ENCODE data around the gene RASGRP2.
"Not testable (repeated sequence)": the region's sequence is repeated elsewhere in the genome, so short reads cannot be mapped to it uniquely, and the experiment has no call there.

The RASGRP2 gene

GRCh38 chr11:64718084-64718779 is 25.7 kb downstream of the RASGRP2 start:
- no peak for DNase-seq (ENCODE audit: low read depth)

DNA sequence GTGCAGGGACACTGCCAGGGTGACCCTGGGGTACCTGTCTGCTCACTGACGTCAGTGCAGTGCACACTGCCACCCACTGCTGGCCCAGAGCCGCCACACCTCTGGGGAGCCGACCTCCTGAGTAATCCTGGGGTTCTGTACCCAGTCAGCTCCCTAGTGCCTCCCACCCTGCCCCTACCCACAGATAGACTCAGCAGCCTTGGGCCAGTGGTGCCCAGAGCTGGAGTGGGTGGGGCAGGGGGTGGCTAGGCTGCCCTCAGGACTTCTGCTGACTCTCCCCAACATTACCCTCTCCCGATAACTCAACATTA is 26.7 kb downstream of the RASGRP2 start:
- no peak for DNase-seq (ENCODE audit: low read depth)

DNA sequence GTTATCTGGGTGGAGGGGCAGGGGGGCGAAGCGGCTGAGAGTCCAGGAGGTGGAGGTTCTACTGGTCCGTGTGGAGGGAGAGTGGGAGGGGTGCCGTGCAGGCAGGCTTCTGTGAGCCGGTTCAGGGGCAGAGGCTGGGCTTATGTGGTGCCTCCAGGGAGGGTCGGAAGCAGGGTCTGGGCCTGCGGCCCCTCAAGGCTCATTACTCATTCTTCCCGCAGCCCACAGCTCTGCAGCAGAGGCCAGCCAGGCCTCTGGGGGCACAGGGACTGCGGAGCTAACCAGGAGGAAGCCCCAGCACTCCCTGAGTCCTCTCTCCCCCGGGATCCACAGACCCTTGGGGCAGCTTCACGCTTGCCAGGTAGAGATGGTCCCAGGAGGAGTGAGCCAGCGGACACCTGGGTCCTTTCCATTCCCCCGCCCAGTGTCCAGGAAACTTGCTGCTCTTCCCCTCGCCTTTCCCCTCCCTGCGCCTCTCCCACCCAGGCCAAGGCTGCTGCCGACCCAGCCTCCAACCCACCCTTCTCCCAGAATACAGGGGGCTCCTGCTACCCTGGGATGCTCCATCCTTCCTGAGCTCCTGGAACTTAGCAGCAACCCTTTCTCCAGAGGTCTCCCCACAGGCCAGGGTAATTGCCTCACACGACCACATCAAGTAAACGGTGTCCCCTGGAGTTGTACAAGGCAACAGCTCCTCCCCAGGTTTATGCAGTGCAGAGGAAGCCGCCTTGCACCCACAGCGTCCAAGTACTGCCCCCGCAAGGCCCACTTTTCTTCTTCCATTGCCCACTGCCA is 27.3 kb downstream of the RASGRP2 start:
- no peak for DNase-seq (ENCODE audit: low read depth)

GRCh38 chr11:64715756-64716472 is 28.0 kb downstream of the RASGRP2 start:
- DNase-seq (ENCODE audit: low read depth) = no peak

DNA sequence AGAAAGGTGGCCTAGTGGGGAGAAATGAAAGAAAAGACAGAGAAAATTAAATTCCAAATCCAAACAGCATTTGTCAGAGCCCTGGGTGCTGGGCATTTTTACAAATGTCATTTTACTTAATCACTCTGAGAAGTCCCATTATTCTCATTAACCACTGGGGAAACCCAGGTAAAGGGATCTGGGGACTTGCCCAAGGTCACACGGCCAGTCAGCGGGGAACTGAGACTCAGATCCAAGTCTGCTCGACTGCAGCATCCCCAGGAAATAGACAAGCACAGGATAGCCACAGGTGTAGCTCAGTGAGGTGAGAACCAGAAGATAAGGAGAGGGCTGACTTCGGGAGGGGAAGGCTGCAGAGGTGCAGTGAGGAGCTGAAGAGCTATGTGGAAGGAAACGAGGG is 28.8 kb downstream of the RASGRP2 start:
- no peak for DNase-seq (ENCODE audit: low read depth)

GRCh38 chr11:64714666-64715065 is 29.3 kb downstream of the RASGRP2 start:
- no peak for DNase-seq (ENCODE audit: low read depth)

DNA sequence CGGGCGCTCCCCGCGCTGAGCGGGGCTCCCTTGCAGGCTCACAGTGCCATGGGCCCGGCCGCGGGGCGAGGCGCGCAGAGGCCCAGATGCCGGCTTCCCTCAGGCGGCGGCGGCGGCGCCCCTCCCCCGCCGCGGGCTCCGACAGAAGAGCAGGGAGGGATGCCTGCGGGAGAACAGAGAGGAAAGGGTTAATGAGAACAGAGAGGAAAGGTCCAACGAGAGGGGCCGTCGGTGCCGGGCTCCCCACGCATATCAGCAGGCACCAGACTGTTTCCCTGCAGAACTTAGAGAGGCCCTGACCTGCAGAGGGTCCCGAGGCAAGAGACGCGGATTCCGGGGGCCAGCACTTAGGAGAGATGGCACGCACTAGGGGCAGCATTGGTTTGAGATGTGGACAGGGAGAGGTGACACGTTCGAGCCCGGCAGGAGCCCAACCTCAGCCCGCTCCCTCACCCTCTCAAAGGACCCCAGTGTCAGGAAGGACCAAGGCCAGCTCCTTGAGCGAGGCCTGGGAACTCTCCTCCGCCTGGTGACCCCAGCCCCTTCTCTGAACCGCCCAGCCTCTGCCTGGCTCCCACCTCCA is 30.1 kb downstream of the RASGRP2 start:
- no peak for DNase-seq (ENCODE audit: low read depth)

GRCh38 chr11:64713016-64713707 is 30.8 kb downstream of the RASGRP2 start:
- DNase-seq (ENCODE audit: low read depth) = peak; percentile 50

DNA sequence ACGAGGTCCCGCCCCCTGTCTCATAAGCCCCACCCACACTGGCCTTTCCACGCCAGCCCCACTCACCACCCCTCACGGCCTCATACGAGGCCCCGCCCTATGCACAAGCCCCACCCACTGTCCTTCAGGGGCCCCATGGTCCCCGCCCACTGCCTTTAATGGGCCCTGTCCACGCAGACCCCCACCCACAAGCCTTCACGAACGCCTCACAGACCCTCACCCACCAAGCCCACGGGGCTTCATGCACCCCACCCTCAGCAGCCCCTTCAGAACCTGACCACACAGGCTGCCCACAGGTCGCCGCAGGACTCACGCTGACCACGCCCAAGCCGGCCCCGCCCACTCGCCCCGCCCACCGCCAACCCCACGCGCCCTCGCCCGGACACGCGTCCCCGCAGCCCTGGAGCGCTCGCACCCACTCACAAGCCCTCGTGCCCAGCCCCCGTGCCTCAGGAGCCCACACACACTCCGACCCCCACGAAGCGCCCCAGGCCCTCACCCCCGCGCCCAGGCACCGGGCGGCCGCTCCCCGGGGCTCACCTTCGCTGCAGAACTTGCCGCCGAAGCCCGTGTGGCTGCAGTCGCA is 31.4 kb downstream of the RASGRP2 start:
- DNase-seq (ENCODE audit: low read depth) = no peak

GRCh38 chr11:64711956-64712362 is 32.0 kb downstream of the RASGRP2 start:
- no peak for DNase-seq (ENCODE audit: low read depth)

GRCh38 chr11:64711138-64711955 is 32.6 kb downstream of the RASGRP2 start:
- DNase-seq (ENCODE audit: low read depth) = no peak

DNA sequence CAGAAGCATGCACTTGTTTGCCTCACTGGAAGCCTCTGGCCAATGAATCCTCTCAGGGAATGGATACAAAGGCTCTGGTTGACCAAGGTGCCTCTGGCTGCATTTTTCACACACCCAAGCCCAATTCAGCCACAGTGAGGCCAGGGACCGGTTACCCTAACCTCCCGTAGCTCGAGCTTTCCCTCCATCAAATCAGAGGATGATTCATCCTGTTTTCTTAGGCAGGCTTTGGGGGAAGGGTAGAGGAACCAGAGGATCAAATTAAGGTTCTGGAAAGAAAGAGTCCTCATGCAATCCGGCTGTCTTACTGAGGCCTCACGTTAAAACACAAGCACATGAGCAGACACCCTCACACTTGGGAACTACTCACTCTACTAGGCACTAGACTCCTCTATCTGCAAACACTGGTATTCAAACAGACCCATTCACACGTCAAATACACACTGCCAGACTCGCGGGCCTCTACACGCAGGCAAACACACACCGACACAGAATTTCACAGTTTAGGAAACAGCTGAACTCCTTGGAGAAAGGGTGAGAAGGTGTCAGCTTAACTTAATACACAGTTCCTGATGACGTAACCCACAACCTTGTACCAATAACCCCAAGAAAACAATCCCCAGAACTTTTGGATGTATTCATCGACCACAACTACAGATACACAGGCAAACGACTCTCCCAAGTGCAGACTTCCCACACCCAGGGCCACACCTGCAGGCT is 33.4 kb downstream of the RASGRP2 start:
- peak; percentile 27 for DNase-seq (ENCODE audit: low read depth)

GRCh38 chr11:64705501-64705900 is 38.4 kb downstream of the RASGRP2 start:
- no peak for DNase-seq (ENCODE audit: low read depth)

DNA sequence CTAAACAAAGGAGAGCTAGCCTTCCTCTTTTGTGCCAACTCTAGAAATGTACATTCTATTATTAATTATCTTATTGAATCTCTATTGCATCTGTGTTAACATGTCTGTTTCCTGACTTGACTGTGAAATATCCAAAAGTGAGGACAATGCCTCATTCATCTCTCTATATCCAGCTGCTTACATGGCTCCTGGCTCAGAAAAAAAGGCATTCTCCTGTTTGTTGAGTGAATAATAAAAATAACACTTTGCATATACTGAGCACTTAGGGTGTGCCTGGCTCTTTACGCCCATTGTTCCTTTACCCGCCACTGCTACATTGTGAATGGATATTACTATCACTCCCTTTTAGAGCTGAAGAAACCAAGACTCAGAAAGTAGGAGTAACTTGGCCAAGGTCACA is 40.9 kb downstream of the RASGRP2 start:
- DNase-seq (ENCODE audit: low read depth) = no peak

DNA sequence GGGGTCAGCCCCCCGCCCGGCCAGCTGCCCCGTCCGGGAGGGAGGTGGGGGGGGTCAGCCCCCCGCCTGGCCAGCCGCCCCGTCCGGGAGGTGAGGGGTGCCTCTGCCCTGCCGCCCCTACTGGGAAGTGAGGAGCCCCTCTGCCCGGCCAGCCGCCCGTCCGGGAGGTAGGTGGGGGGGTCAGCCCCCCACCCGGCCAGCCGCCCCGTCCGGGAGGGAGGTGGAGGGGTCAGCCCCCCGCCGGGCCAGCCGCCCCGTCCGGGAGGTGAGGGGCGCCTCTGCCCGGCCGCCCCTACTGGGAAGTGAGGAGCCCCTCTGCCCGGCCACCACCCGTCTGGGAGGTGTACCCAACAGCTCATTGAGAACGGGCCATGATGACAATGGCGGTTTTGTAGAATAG is 42.0 kb downstream of the RASGRP2 start:
- DNase-seq (ENCODE audit: low read depth) = not testable (repeated sequence)

GRCh38 chr11:64698427-64698826 is 45.5 kb downstream of the RASGRP2 start:
- no peak for DNase-seq (ENCODE audit: low read depth)

GRCh38 chr11:64697663-64698375 is 46.1 kb downstream of the RASGRP2 start:
- no peak for DNase-seq (ENCODE audit: low read depth)

GRCh38 chr11:64696045-64696444 is 47.9 kb downstream of the RASGRP2 start:
- DNase-seq (ENCODE audit: low read depth) = no peak

DNA sequence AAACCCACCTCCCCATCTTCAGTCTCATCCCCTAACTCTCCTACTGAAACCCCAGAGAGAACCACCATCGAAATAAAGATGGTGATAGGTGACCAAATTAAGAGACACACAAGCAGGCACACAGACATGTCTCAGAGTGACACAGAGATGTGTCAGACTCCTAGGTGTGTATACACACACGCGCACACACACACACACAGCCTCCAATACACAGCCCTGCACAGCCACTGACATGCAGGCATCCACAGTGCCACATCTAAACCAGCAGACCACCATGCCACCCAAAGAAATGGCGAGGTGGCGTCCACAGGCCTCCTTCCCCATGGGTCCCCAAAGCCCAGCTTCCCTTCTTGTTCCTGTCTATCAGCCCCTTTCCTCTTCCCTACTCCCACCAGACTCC is 48.4 kb downstream of the RASGRP2 start:
- no peak for DNase-seq (ENCODE audit: low read depth)
